Measurements from ENCODE around the gene ATF3.

DNA sequence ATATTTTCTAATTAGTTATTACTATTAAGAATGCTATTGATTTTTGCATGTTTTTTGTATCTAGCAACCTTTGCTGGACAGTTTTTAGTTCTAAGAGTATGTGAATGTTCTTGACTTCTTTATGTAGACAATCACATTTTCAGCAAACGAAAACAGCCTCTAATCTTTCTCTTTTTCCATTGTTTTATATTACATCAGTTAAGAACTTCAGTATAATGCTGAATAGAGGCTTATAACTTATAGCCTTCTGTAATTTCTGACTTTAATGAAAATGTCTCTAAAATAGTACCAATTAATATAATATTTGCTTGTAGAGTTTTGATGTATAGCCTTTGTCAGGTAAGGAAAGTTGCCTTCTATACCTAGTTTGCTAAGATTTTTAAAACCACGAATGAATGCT is 33.2 kb upstream of the ATF3 start:
- TF ChIP-seq, protein P1, sequence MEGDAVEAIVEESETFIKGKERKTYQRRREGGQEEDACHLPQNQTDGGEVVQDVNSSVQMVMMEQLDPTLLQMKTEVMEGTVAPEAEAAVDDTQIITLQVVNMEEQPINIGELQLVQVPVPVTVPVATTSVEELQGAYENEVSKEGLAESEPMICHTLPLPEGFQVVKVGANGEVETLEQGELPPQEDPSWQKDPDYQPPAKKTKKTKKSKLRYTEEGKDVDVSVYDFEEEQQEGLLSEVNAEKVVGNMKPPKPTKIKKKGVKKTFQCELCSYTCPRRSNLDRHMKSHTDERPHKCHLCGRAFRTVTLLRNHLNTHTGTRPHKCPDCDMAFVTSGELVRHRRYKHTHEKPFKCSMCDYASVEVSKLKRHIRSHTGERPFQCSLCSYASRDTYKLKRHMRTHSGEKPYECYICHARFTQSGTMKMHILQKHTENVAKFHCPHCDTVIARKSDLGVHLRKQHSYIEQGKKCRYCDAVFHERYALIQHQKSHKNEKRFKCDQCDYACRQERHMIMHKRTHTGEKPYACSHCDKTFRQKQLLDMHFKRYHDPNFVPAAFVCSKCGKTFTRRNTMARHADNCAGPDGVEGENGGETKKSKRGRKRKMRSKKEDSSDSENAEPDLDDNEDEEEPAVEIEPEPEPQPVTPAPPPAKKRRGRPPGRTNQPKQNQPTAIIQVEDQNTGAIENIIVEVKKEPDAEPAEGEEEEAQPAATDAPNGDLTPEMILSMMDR (IDR thresholded peaks at IDR 0.05; ENCODE audit: low read depth, low read length, poor library complexity, severe bottlenecking): no peak
- no peak for TF ChIP-seq EZH2phosphoT487 (IDR thresholded peaks at IDR 0.05; ENCODE audit: borderline replicate concordance, low read length)
